ENCODE measurements around the gene PPIL6. TPM values are rescaled to one million over a fixed set of nuclear protein-coding genes. Genes with fewer than 3 reads are reported as not detected.

Gene PPIL6
- total RNA-seq, 1 experiment from 2014 or later, result 3.9 TPM

- intact Hi-C loops (cut with micrococcal nuclease), result loop anchor here (5.0 kb wide), 1 partner anchor 72 kb away; the partner anchor contains the start of gene CD164
- CTCF ChIA-PET, result interaction anchor here (0.6 to 1.5 kb wide), 3 partner anchors 13 to 71 kb away, joined by 4 to 5 read pairs (median 4); no protein-coding TSS in a partner anchor
- POLR2A ChIA-PET, result interaction anchor here (0.6 to 4.8 kb wide), 2 partner anchors 12 to 1420 kb away, joined by 3 to 20 read pairs; partner anchors contain the start of genes AMD1, PPIL6 and SMPD2
Observed at GRCh38 chr6:109454496-109455436, 14.3 kb upstream of the PPIL6 start.

DNA sequence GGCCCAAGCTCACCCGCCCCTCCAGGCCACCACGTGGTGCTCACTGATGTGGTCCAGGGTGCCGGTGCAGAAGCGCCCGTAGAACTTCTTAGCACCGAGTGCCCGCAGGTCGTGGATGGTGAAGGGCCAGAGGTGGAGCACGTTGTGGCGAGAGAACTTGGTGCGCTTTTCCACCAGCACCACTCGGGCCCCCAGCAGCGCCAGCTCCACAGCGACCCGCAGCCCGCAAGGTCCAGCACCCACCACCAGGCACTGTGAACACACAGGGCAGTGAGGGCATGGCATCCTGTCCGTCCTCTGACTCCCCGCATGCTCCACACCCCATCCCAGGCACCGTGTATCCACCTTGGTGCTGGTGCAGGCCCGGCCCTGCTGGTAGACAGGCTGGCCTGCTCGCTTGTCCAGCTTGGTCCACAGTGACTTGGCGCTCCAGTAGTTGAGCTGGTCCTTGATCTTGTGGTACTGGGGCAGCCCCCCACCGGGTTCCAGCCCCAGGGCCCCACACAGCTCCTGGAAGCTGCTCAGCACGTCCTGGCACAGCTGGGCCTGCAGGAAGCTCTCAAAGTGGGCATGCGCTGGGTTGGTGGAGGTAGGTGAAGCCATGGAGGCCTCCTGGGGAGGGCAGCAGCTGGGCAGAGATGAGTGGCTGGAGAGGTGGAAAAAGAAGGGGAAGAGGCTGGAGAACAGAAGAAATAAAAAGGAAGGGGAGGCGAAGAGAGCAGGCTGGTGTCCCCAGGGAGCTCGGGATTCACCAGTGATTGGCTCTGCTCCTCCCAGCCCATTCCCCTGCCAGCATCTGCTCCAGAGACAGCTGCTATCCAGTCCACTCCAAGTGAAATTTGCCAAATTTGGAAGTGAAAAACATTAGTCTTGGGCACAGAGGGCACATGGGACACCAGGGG is 13.4 kb upstream of the PPIL6 start:
- H3K4me1 Mint-ChIP-seq (ENCODE audit: insufficient read depth, unreplicated experiment), result peaks cover 12% of the 10 kb centered on the region
- ChIA-PET CTCF (interaction anchor here (1.5 kb wide), 1 partner anchor 12 kb away, joined by 5 read pairs; no protein-coding TSS in a partner anchor), POLR2A (interaction anchor here (4.8 kb wide), 1 partner anchor 12 kb away, joined by 20 read pairs; the partner anchor contains the start of genes PPIL6 and SMPD2)
- TF ChIP-seq, protein P1, sequence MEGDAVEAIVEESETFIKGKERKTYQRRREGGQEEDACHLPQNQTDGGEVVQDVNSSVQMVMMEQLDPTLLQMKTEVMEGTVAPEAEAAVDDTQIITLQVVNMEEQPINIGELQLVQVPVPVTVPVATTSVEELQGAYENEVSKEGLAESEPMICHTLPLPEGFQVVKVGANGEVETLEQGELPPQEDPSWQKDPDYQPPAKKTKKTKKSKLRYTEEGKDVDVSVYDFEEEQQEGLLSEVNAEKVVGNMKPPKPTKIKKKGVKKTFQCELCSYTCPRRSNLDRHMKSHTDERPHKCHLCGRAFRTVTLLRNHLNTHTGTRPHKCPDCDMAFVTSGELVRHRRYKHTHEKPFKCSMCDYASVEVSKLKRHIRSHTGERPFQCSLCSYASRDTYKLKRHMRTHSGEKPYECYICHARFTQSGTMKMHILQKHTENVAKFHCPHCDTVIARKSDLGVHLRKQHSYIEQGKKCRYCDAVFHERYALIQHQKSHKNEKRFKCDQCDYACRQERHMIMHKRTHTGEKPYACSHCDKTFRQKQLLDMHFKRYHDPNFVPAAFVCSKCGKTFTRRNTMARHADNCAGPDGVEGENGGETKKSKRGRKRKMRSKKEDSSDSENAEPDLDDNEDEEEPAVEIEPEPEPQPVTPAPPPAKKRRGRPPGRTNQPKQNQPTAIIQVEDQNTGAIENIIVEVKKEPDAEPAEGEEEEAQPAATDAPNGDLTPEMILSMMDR (IDR thresholded peaks at IDR 0.05; ENCODE audit: unreplicated experiment), result no peak
- H3K27me3 Mint-ChIP-seq (ENCODE audit: insufficient read depth, unreplicated experiment), result no peaks in the 10 kb centered on the region
- intact Hi-C loops (cut with micrococcal nuclease), result no loop called here
- peak overlapping the region; percentile 93 for H3K4me3 Mint-ChIP-seq (ENCODE audit: unreplicated experiment)
- H3K9me3 Mint-ChIP-seq (ENCODE audit: unreplicated experiment), result no peaks in the 10 kb centered on the region
- no peak for DNase-seq (ENCODE audit: unreplicated experiment)
- BruUV-seq (replicated peaks), result no TSS peak
- no peak overlapping the region for H3K27ac Mint-ChIP-seq (ENCODE audit: low read depth, unreplicated experiment)
- peaks cover 7% of the 10 kb centered on the region for H3K36me3 Mint-ChIP-seq (ENCODE audit: insufficient read depth, unreplicated experiment)

More at GRCh38 chr6:109454496-109455436, 14.3 kb upstream of the PPIL6 start:
- BruUV-seq (replicated peaks), result no TSS peak
- Mint-ChIP-seq H3K36me3 (ENCODE audit: insufficient read depth, unreplicated experiment) (peaks cover 7% of the 10 kb centered on the region), H3K4me3 (ENCODE audit: unreplicated experiment) (peak overlapping the region; percentile 93), H3K4me1 (ENCODE audit: insufficient read depth, unreplicated experiment) (peaks cover 12% of the 10 kb centered on the region), H3K9me3 (ENCODE audit: unreplicated experiment) (no peaks in the 10 kb centered on the region), H3K27ac (ENCODE audit: low read depth, unreplicated experiment) (peak overlapping the region; percentile 63), H3K27me3 (ENCODE audit: insufficient read depth, unreplicated experiment) (no peaks in the 10 kb centered on the region)
- TF ChIP-seq, protein P1 (IDR thresholded peaks at IDR 0.05; ENCODE audit: unreplicated experiment), result no peak
- no peak for DNase-seq (ENCODE audit: unreplicated experiment)

- H3K4me1 Mint-ChIP-seq (ENCODE audit: insufficient read depth, unreplicated experiment), result peaks cover 12% of the 10 kb centered on the region
- intact Hi-C loops (cut with micrococcal nuclease), result no loop called here
- CTCF ChIA-PET, result interaction anchor here (1.5 kb wide), 1 partner anchor 12 kb away, joined by 5 read pairs; no protein-coding TSS in a partner anchor
- no TSS peak for BruUV-seq (replicated peaks)
- DNase-seq (ENCODE audit: unreplicated experiment), result no peak
- TF ChIP-seq, protein P1 (IDR thresholded peaks at IDR 0.05; ENCODE audit: unreplicated experiment), result no peak
- no peak overlapping the region for H3K4me3 Mint-ChIP-seq (ENCODE audit: unreplicated experiment)
- POLR2A ChIA-PET, result interaction anchor here (4.8 kb wide), 1 partner anchor 11 kb away, joined by 20 read pairs; the partner anchor contains the start of genes PPIL6 and SMPD2
- no peak overlapping the region for H3K27ac Mint-ChIP-seq (ENCODE audit: low read depth, unreplicated experiment)
- no peaks in the 10 kb centered on the region for H3K9me3 Mint-ChIP-seq (ENCODE audit: unreplicated experiment)
- peaks cover 9% of the 10 kb centered on the region for H3K36me3 Mint-ChIP-seq (ENCODE audit: insufficient read depth, unreplicated experiment)
- no peaks in the 10 kb centered on the region for H3K27me3 Mint-ChIP-seq (ENCODE audit: insufficient read depth, unreplicated experiment)
Observed at GRCh38 chr6:109453156-109453555, 12.7 kb upstream of the PPIL6 start.

All from MCF 10A (cell line).